Caco-2 (cell line): ENCODE data around the gene EIF1. TPM values are rescaled to one million over a fixed set of nuclear protein-coding genes. Genes with fewer than 3 reads are reported as not detected.

Source experiments
- BruUV-seq: library from RNA; stranded (reverse); fragments of 400-500 nt; replicated peaks from 2 replicates; lab custom pipeline; 2021; lab: Mats Ljungman, UMichigan
- CTCF ChIA-PET: fragments of 300-600 bp; sonication (Branson Sonifier 250); formaldehyde crosslinking; loops from one replicate; lab custom pipeline; 2022; ENCODE audit warnings: antibody characterized with exemption; lab: Charles Lee
- POLR2A ChIA-PET: fragments of 300-600 bp; sonication (Branson Sonifier 250); formaldehyde crosslinking; loops from one replicate; lab custom pipeline; 2022; ENCODE audit warnings: antibody characterized with exemption; lab: Charles Lee
- DNase-seq, 2 experiments: peaks; one replicate each; pipeline versions ENCODE4 v3.0.0 to v3.0.0-alpha.2; 2020 to 2022
- H3K27me3 ChIP-seq: replicated peaks from 2 replicates; pipeline ENCODE4 v1.6.0; 2011; ENCODE audit warnings: low read length; ENCODE audit not compliant: control insufficient read depth, insufficient read depth
- H3K36me3 ChIP-seq: 2 replicates; pipeline ENCODE4 v1.5.1; 2011; ENCODE audit warnings: low read length; ENCODE audit not compliant: control insufficient read depth, insufficient read depth
- H3K4me1 ChIP-seq: fragments of 250-450 bp; sonication (Bioruptor Pico); 2 replicates; pipeline ENCODE4 v1.5.1; 2020; ENCODE audit warnings: mild to moderate bottlenecking
- H3K4me3 ChIP-seq: 2 replicates; pipeline ENCODE4 v1.5.1; 2011; ENCODE audit warnings: low read depth, mild to moderate bottlenecking, control low read depth, low read length
- H3K9me3 ChIP-seq: fragments of 250-450 bp; sonication (Bioruptor Pico); 2 replicates; pipeline ENCODE4 v1.5.1; 2020; ENCODE audit warnings: mild to moderate bottlenecking, moderate library complexity
- H3K27ac Mint-ChIP-seq: one replicate; pipeline ENCODE4 v1.8.0; 2022; ENCODE audit warnings: mixed read lengths; ENCODE audit not compliant: unreplicated experiment
- H3K27me3 Mint-ChIP-seq: one replicate; pipeline ENCODE4 v1.8.0; 2022; ENCODE audit warnings: mixed read lengths; ENCODE audit not compliant: insufficient read depth, unreplicated experiment
- H3K36me3 Mint-ChIP-seq: one replicate; pipeline ENCODE4 v1.8.0; 2022; ENCODE audit warnings: mild to moderate bottlenecking, mixed read lengths; ENCODE audit not compliant: insufficient read depth, unreplicated experiment
- H3K4me1 Mint-ChIP-seq: one replicate; pipeline ENCODE4 v1.8.0; 2022; ENCODE audit warnings: low read depth, mixed read lengths; ENCODE audit not compliant: unreplicated experiment
- H3K4me3 Mint-ChIP-seq: one replicate; pipeline ENCODE4 v1.8.0; 2022; ENCODE audit warnings: mild to moderate bottlenecking, moderate library complexity, mixed read lengths; ENCODE audit not compliant: unreplicated experiment
- H3K9me3 Mint-ChIP-seq: one replicate; pipeline ENCODE4 v1.8.0; 2022; ENCODE audit warnings: mixed read lengths; ENCODE audit not compliant: unreplicated experiment
- CTCF ChIP-seq, 2 experiments: fragments of 200-600 bp in 1 of 2; IDR thresholded peaks; 1 replicate in 1 of 2; 2 replicates in 1 of 2; pipeline versions ENCODE4 v1.5.1 to v1.8.0; 2011 to 2022; ENCODE audit warnings: antibody characterized with exemption in 1 of 2, control low read depth in 1 of 2, inconsistent platforms in 1 of 2, low read depth in 1 of 2, low read length in 1 of 2, mild to moderate bottlenecking in 1 of 2, moderate library complexity in 1 of 2; ENCODE audit not compliant: insufficient read depth in 1 of 2, severe bottlenecking in 1 of 2, unreplicated experiment in 1 of 2
- intact Hi-C: fragments of 100-400 bp; cut with micrococcal nuclease; formaldehyde crosslinking; loops from one replicate; pipeline ENCODE4 v1.10.0; 2022; ENCODE audit not compliant: unreplicated experiment
- total RNA-seq: library from RNA; stranded (reverse); gene quantifications from 2 replicates; pipeline ENCODE4 v1.2.3, GENCODE V29; 2022

EIF1 gene
- total RNA-seq, 1 experiment from 2014 or later = 783 TPM

GRCh38 chr17:41705271-41705991, 16.7 kb downstream of the EIF1 start:
- no peaks in the 10 kb centered on the region for H3K27me3 Mint-ChIP-seq
- ChIA-PET POLR2A (interaction anchor here (0.6 kb wide), 1 partner anchor 13 kb away, joined by 3 read pairs; no protein-coding TSS in a partner anchor), CTCF (interaction anchor here (0.7 kb wide), 1 partner anchor 9 kb away, joined by 3 read pairs; no protein-coding TSS in a partner anchor)
- no peak overlapping the region for H3K4me3 Mint-ChIP-seq
- intact Hi-C loops = no loop called here
- no peak for DNase-seq
- no TSS peak for BruUV-seq
- Histone ChIP-seq H3K27me3 (no peaks in the 10 kb centered on the region), H3K4me3 (no peak overlapping the region), H3K9me3 (no peaks in the 10 kb centered on the region), H3K36me3 (no peaks in the 10 kb centered on the region), H3K4me1 (no peaks in the 10 kb centered on the region)
- no peaks in the 10 kb centered on the region for H3K9me3 Mint-ChIP-seq
- H3K36me3 Mint-ChIP-seq = no peaks in the 10 kb centered on the region
- H3K27ac Mint-ChIP-seq = no peak overlapping the region
- TF ChIP-seq CTCF (IDR thresholded peaks at IDR 0.05; ENCODE audit: insufficient read depth in 1 of 2, low read depth in 1 of 2, low read length in 1 of 2, severe bottlenecking in 1 of 2, unreplicated experiment in 1 of 2) = no peak
- H3K4me1 Mint-ChIP-seq = peaks cover 7% of the 10 kb centered on the region

GRCh38 chr17:41707803-41708669, 19.4 kb downstream of the EIF1 start:
- intact Hi-C loops = no loop called here
- Mint-ChIP-seq H3K27ac (no peak overlapping the region), H3K27me3 (no peaks in the 10 kb centered on the region), H3K9me3 (no peaks in the 10 kb centered on the region), H3K36me3 (no peaks in the 10 kb centered on the region), H3K4me1 (peaks cover 7% of the 10 kb centered on the region), H3K4me3 (no peak overlapping the region)
- Histone ChIP-seq H3K4me3 (no peak overlapping the region), H3K36me3 (no peaks in the 10 kb centered on the region), H3K4me1 (no peaks in the 10 kb centered on the region), H3K27me3 (no peaks in the 10 kb centered on the region), H3K9me3 (no peaks in the 10 kb centered on the region)
- no TSS peak for BruUV-seq
- ChIA-PET POLR2A (interaction anchor here (0.8 to 1.3 kb wide), 3 partner anchors 19 to 79 kb away, joined by 3 to 5 read pairs (median 3); partner anchors contain the start of gene JUP), CTCF (interaction anchor here (0.7 kb wide), 1 partner anchor 12 kb away, joined by 3 read pairs; no protein-coding TSS in a partner anchor)
- TF ChIP-seq CTCF (IDR thresholded peaks at IDR 0.05; ENCODE audit: insufficient read depth in 1 of 2, low read depth in 1 of 2, low read length in 1 of 2, severe bottlenecking in 1 of 2, unreplicated experiment in 1 of 2) = no peak
- DNase-seq = no peak

GRCh38 chr17:41710472-41711090, 21.9 kb downstream of the EIF1 start:
- H3K4me3 Mint-ChIP-seq = no peak overlapping the region
- no peaks in the 10 kb centered on the region for H3K9me3 Mint-ChIP-seq
- Histone ChIP-seq H3K4me1 (no peaks in the 10 kb centered on the region), H3K27me3 (no peaks in the 10 kb centered on the region), H3K36me3 (no peaks in the 10 kb centered on the region), H3K4me3 (no peak overlapping the region), H3K9me3 (no peaks in the 10 kb centered on the region)
- H3K27ac Mint-ChIP-seq = no peak overlapping the region
- intact Hi-C loops = no loop called here
- no peaks in the 10 kb centered on the region for H3K27me3 Mint-ChIP-seq
- H3K36me3 Mint-ChIP-seq = no peaks in the 10 kb centered on the region
- no TSS peak for BruUV-seq
- peaks cover under 1% of the 10 kb centered on the region for H3K4me1 Mint-ChIP-seq
- ChIA-PET CTCF (interaction anchor here (0.6 to 1.1 kb wide), 2 partner anchors 15 to 16 kb away, joined by 3 read pairs; no protein-coding TSS in a partner anchor), POLR2A (no interaction called here)
- DNase-seq = no peak
- no peak for TF ChIP-seq CTCF (IDR thresholded peaks at IDR 0.05; ENCODE audit: insufficient read depth in 1 of 2, low read depth in 1 of 2, low read length in 1 of 2, severe bottlenecking in 1 of 2, unreplicated experiment in 1 of 2)
